ENCODE data around the gene ZRANB1.
"Not testable (repeated sequence)": the region's sequence is repeated elsewhere in the genome, so short reads cannot be mapped to it uniquely, and the experiment has no call there.

ZRANB1 gene

GRCh38 chr10:124911124-124912067 lies 30.5 kb upstream of the ZRANB1 start:
- no peaks in the 10 kb centered on the region for H3K27me3 ChIP-seq
- peak overlapping the region; percentile 69 for H3K27ac ChIP-seq
- peaks cover 50% of the 10 kb centered on the region in 2 experiments for H3K4me1 ChIP-seq (ENCODE audit: control insufficient read depth in 1 of 2, insufficient read depth in 1 of 2, low read depth in 1 of 2, low read length in 1 of 2)
- no peaks in the 10 kb centered on the region for H3K36me3 ChIP-seq
- H3K9me3 ChIP-seq, result no peaks in the 10 kb centered on the region
- TF ChIP-seq, protein P1, sequence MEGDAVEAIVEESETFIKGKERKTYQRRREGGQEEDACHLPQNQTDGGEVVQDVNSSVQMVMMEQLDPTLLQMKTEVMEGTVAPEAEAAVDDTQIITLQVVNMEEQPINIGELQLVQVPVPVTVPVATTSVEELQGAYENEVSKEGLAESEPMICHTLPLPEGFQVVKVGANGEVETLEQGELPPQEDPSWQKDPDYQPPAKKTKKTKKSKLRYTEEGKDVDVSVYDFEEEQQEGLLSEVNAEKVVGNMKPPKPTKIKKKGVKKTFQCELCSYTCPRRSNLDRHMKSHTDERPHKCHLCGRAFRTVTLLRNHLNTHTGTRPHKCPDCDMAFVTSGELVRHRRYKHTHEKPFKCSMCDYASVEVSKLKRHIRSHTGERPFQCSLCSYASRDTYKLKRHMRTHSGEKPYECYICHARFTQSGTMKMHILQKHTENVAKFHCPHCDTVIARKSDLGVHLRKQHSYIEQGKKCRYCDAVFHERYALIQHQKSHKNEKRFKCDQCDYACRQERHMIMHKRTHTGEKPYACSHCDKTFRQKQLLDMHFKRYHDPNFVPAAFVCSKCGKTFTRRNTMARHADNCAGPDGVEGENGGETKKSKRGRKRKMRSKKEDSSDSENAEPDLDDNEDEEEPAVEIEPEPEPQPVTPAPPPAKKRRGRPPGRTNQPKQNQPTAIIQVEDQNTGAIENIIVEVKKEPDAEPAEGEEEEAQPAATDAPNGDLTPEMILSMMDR (IDR thresholded peaks at IDR 0.05), result no peak
- H3K4me3 ChIP-seq (ENCODE audit: low read depth in 1 of 2, low read length in 1 of 2), result peak overlapping the region in 1 of 2 experiments; percentile 18

DNA sequence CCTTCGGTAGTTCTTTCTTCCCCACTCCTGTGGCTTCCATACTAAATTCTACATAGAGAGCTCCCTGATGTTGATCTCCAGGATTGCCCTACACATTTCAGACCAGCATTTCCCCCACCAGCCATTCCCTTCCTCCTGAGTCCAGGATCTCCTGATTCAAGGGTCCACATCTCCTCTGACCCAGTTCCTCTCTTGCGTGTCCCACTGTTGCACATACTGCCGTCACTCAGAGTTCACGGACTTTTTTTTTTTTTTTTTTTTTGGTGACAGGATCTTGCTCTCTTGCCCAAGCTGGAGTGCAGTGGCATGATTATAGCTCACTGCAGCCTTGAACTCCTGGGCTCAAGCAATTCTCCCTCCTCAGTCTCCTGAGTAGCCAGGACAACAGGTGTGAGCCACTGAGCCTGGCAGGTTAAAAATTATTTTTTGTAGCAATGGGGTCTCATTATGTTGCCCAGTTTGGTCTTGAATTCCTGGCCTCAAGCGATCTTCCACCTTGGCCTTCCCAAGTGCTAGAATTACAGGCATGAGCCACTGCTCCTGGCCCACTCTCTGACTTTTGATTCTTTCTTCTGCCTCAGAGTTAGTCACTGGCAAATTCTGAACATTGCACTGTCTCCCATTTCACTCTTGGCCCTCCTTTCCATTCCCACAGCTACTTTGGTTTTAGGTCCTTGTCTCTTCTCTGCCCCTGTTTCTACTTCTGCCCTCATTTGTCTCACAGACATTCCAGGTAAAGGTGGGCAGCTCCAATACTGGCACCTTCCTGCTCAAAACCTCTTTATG lies 29.6 kb upstream of the ZRANB1 start:
- TF ChIP-seq, protein P1 (IDR thresholded peaks at IDR 0.05), result no peak
- Histone ChIP-seq H3K36me3 (no peaks in the 10 kb centered on the region), H3K27me3 (no peaks in the 10 kb centered on the region), H3K4me1 (ENCODE audit: control insufficient read depth in 1 of 2, insufficient read depth in 1 of 2, low read depth in 1 of 2, low read length in 1 of 2) (peaks cover 51% of the 10 kb centered on the region in 2 experiments), H3K27ac (peak overlapping the region; percentile 69), H3K4me3 (ENCODE audit: low read depth in 1 of 2, low read length in 1 of 2) (peak overlapping the region in 1 of 2 experiments; percentile 18), H3K9me3 (no peaks in the 10 kb centered on the region)

DNA sequence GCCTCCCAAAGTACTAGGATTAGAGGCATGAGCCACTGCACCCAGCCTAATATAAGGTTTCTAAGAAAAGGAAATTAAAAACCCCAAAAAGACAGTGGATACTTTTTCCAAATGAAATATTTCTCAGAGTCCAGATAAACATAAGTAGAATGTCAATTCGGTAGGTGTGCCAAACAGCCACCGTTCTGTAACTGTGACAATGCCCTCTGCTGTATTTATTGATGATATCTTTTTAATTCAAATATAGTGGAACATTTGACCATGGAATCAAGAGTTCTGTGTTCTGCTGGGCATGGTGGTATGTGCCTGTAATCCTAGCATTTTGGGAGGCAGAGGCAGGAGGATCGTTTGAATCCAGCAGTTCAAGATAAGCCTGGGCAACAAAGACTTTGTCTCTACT lies 28.8 kb upstream of the ZRANB1 start:
- peaks cover 56 to 57% of the 10 kb centered on the region in 2 experiments for H3K4me1 ChIP-seq (ENCODE audit: control insufficient read depth in 1 of 2, insufficient read depth in 1 of 2, low read depth in 1 of 2, low read length in 1 of 2)
- TF ChIP-seq, protein P1 (IDR thresholded peaks at IDR 0.05), result no peak
- no peaks in the 10 kb centered on the region for H3K27me3 ChIP-seq
- no peak overlapping the region for H3K4me3 ChIP-seq (ENCODE audit: low read depth in 1 of 2, low read length in 1 of 2)
- no peaks in the 10 kb centered on the region for H3K36me3 ChIP-seq
- no peaks in the 10 kb centered on the region for H3K9me3 ChIP-seq
- H3K27ac ChIP-seq, result no peak overlapping the region

- H3K27ac ChIP-seq; H3K36me3 ChIP-seq; H3K9me3 ChIP-seq; H3K4me3 ChIP-seq (ENCODE audit: low read depth in 1 of 2, low read length in 1 of 2); H3K27me3 ChIP-seq: not testable (repeated sequence)
- peaks cover 65 to 66% of the 10 kb centered on the region in 2 experiments for H3K4me1 ChIP-seq (ENCODE audit: control insufficient read depth in 1 of 2, insufficient read depth in 1 of 2, low read depth in 1 of 2, low read length in 1 of 2)
These were observed 27.5 kb upstream of the ZRANB1 start for GRCh38 chr10:124914398-124914797.

- no peaks in the 10 kb centered on the region for H3K36me3 ChIP-seq
- no peaks in the 10 kb centered on the region for H3K9me3 ChIP-seq
- TF ChIP-seq, protein P1 (IDR thresholded peaks at IDR 0.05), result no peak
- peak overlapping the region; percentile 78 to 81 for H3K4me3 ChIP-seq (ENCODE audit: low read depth in 1 of 2, low read length in 1 of 2)
- peaks cover 48 to 53% of the 10 kb centered on the region in 2 experiments for H3K4me1 ChIP-seq (ENCODE audit: control insufficient read depth in 1 of 2, insufficient read depth in 1 of 2, low read depth in 1 of 2, low read length in 1 of 2)
- H3K27me3 ChIP-seq, result no peaks in the 10 kb centered on the region
- peak overlapping the region; percentile 98 for H3K27ac ChIP-seq
These were observed 25.8 kb upstream of the ZRANB1 start for GRCh38 chr10:124916098-124916584.
